T-helper 17 cell (primary cell): ENCODE results near the gene SPANXN4. TPM values are rescaled to one million over a fixed set of nuclear protein-coding genes. Genes with fewer than 3 reads are reported as not detected.

ENCODE experiments used
- ATAC-seq: fragments of 150-1000 bp; cut with Tn5 transposase; 2 replicates; pipeline ENCODE4 v1.10.0; 2021; ENCODE audit warnings: mild to moderate bottlenecking, moderate library complexity
- DNase-seq, 3 donors: peaks; one replicate each; pipeline versions ENCODE4 v3.0.0 to v3.0.0-alpha.2; 2020 to 2021
- H3K9me3 ChIP-seq: one replicate; pipeline ENCODE4 v1.7.0; 2013; ENCODE audit warnings: low read length, mild to moderate bottlenecking; ENCODE audit not compliant: control insufficient read depth, poor library complexity, severe bottlenecking
- H3K27ac Mint-ChIP-seq: one replicate; pipeline ENCODE4 v1.8.0; 2022; ENCODE audit warnings: mild to moderate bottlenecking, moderate library complexity, mixed read lengths
- H3K27me3 Mint-ChIP-seq: one replicate; pipeline ENCODE4 v1.8.0; 2022; ENCODE audit warnings: mixed read lengths
- H3K36me3 Mint-ChIP-seq: one replicate; pipeline ENCODE4 v1.8.0; 2022; ENCODE audit warnings: low read depth, mixed read lengths
- H3K4me1 Mint-ChIP-seq: one replicate; pipeline ENCODE4 v1.8.0; 2022; ENCODE audit warnings: mild to moderate bottlenecking, mixed read lengths
- H3K4me3 Mint-ChIP-seq: one replicate; pipeline ENCODE4 v1.8.0; 2022; ENCODE audit warnings: mild to moderate bottlenecking, moderate library complexity, mixed read lengths
- total RNA-seq, 4 donors: library from RNA in 2 of 4; stranded (reverse) in 2 of 4; gene quantifications; one replicate each; pipeline ENCODE4 v1.2.3 and lab custom pipeline; 2022 to 2026

SPANXN4 gene
- total RNA-seq (not detected), total RNA-seq (lab: John Stamatoyannopoulos, UW) (0 reads per million in 2 donors)

- ATAC-seq (no peak), DNase-seq (no peak)
- no peaks in the 10 kb centered on the region for H3K9me3 ChIP-seq
- no peaks in the 10 kb centered on the region for H3K4me1 Mint-ChIP-seq
- H3K4me3 Mint-ChIP-seq: no peak within 1 kb of the TSS
- H3K27me3 Mint-ChIP-seq: no peaks in the 10 kb centered on the region
- no peaks in the 10 kb centered on the region for H3K36me3 Mint-ChIP-seq
- H3K27ac Mint-ChIP-seq: no peak within 1 kb of the TSS
Measured at GRCh38 chrX:143025628-143026027, at the start of gene SPANXN4. Gene SPANXN4 (plus strand): TSS chrX:143025928. CDS start chrX:143026015, 87 bp downstream.

GRCh38 chrX:142977128-142977914, 48.4 kb upstream of the SPANXN4 start:
- Mint-ChIP-seq H3K27me3 (no peaks in the 10 kb centered on the region), H3K4me1 (no peaks in the 10 kb centered on the region), H3K27ac (no peak overlapping the region), H3K36me3 (no peaks in the 10 kb centered on the region), H3K4me3 (no peak overlapping the region)
- no peak for ATAC-seq
- no peak for DNase-seq
- H3K9me3 ChIP-seq: no peaks in the 10 kb centered on the region

- no peak for DNase-seq
- Mint-ChIP-seq H3K36me3 (no peaks in the 10 kb centered on the region), H3K27me3 (no peaks in the 10 kb centered on the region), H3K4me1 (no peaks in the 10 kb centered on the region), H3K4me3 (no peak overlapping the region), H3K27ac (no peak overlapping the region)
- H3K9me3 ChIP-seq: no peaks in the 10 kb centered on the region
- no peak for ATAC-seq
Measured at GRCh38 chrX:142978130-142978684, 47.5 kb upstream of the SPANXN4 start.

- Mint-ChIP-seq H3K27ac (no peak overlapping the region), H3K27me3 (no peaks in the 10 kb centered on the region), H3K4me3 (no peak overlapping the region), H3K36me3 (peaks cover 2% of the 10 kb centered on the region), H3K4me1 (no peaks in the 10 kb centered on the region)
- ATAC-seq (no peak), DNase-seq (no peak)
- H3K9me3 ChIP-seq: peaks cover 2% of the 10 kb centered on the region
Measured at GRCh38 chrX:142982679-142983078, 43.0 kb upstream of the SPANXN4 start.

- Mint-ChIP-seq H3K36me3 (no peaks in the 10 kb centered on the region), H3K4me1 (no peaks in the 10 kb centered on the region), H3K27me3 (no peaks in the 10 kb centered on the region), H3K27ac (no peak overlapping the region), H3K4me3 (no peak overlapping the region)
- ATAC-seq: no peak
- no peaks in the 10 kb centered on the region for H3K9me3 ChIP-seq
- no peak for DNase-seq
Measured at GRCh38 chrX:142994988-142995387, 30.7 kb upstream of the SPANXN4 start.

- H3K36me3 Mint-ChIP-seq: no peaks in the 10 kb centered on the region
- no peak for DNase-seq
Measured at GRCh38 chrX:142998447-142999198, 27.1 kb upstream of the SPANXN4 start.

GRCh38 chrX:142999199-142999701, 26.5 kb upstream of the SPANXN4 start:
- DNase-seq (no peak), ATAC-seq (no peak)
- H3K27ac Mint-ChIP-seq: no peak overlapping the region
- no peak overlapping the region for H3K4me3 Mint-ChIP-seq
- H3K36me3 Mint-ChIP-seq: no peaks in the 10 kb centered on the region
- no peaks in the 10 kb centered on the region for H3K27me3 Mint-ChIP-seq
- H3K4me1 Mint-ChIP-seq: no peaks in the 10 kb centered on the region
- H3K9me3 ChIP-seq: no peaks in the 10 kb centered on the region

More at GRCh38 chrX:142998447-142999198, 27.1 kb upstream of the SPANXN4 start:
- Mint-ChIP-seq H3K4me3 (no peak overlapping the region), H3K4me1 (no peaks in the 10 kb centered on the region), H3K27me3 (no peaks in the 10 kb centered on the region), H3K27ac (no peak overlapping the region)
- no peak for ATAC-seq
- no peaks in the 10 kb centered on the region for H3K9me3 ChIP-seq

GRCh38 chrX:143002206-143002605, 23.5 kb upstream of the SPANXN4 start:
- DNase-seq: no peak
- no peaks in the 10 kb centered on the region for H3K27me3 Mint-ChIP-seq
- no peak overlapping the region for H3K27ac Mint-ChIP-seq
- no peak for ATAC-seq
- no peaks in the 10 kb centered on the region for H3K4me1 Mint-ChIP-seq
- H3K9me3 ChIP-seq: no peaks in the 10 kb centered on the region
- no peak overlapping the region for H3K4me3 Mint-ChIP-seq
- no peaks in the 10 kb centered on the region for H3K36me3 Mint-ChIP-seq

- no peaks in the 10 kb centered on the region for H3K27me3 Mint-ChIP-seq
Measured at GRCh38 chrX:143017272-143017671, 8.5 kb upstream of the SPANXN4 start.

GRCh38 chrX:143027275-143027674, 1.5 kb downstream of the SPANXN4 start:
- no peak overlapping the region for H3K4me3 Mint-ChIP-seq
- H3K36me3 Mint-ChIP-seq: no peaks in the 10 kb centered on the region
- no peak for ATAC-seq

More at GRCh38 chrX:143017272-143017671, 8.5 kb upstream of the SPANXN4 start:
- H3K9me3 ChIP-seq: no peaks in the 10 kb centered on the region
- ATAC-seq (no peak), DNase-seq (no peak)
- H3K36me3 Mint-ChIP-seq: no peaks in the 10 kb centered on the region
- no peak overlapping the region for H3K27ac Mint-ChIP-seq
- H3K4me1 Mint-ChIP-seq: no peaks in the 10 kb centered on the region
- no peak overlapping the region for H3K4me3 Mint-ChIP-seq

GRCh38 chrX:143047511-143047910, 21.8 kb downstream of the SPANXN4 start:
- H3K4me3 Mint-ChIP-seq: no peak overlapping the region
- H3K27me3 Mint-ChIP-seq: no peaks in the 10 kb centered on the region
- H3K27ac Mint-ChIP-seq: no peak overlapping the region
- ATAC-seq: no peak
- no peak for DNase-seq
- H3K9me3 ChIP-seq: no peaks in the 10 kb centered on the region
- H3K36me3 Mint-ChIP-seq: no peaks in the 10 kb centered on the region
- no peaks in the 10 kb centered on the region for H3K4me1 Mint-ChIP-seq

More at GRCh38 chrX:143027275-143027674, 1.5 kb downstream of the SPANXN4 start:
- DNase-seq: no peak
- Mint-ChIP-seq H3K27me3 (no peaks in the 10 kb centered on the region), H3K27ac (no peak overlapping the region), H3K4me1 (no peaks in the 10 kb centered on the region)
- H3K9me3 ChIP-seq: no peaks in the 10 kb centered on the region

GRCh38 chrX:143058120-143058519, 32.4 kb downstream of the SPANXN4 start:
- no peaks in the 10 kb centered on the region for H3K4me1 Mint-ChIP-seq
- no peaks in the 10 kb centered on the region for H3K9me3 ChIP-seq
- no peak for ATAC-seq
- no peak for DNase-seq
- H3K27ac Mint-ChIP-seq: no peak overlapping the region
- no peaks in the 10 kb centered on the region for H3K36me3 Mint-ChIP-seq
- H3K4me3 Mint-ChIP-seq: no peak overlapping the region
- H3K27me3 Mint-ChIP-seq: no peaks in the 10 kb centered on the region

GRCh38 chrX:143081231-143081630, 55.5 kb downstream of the SPANXN4 start:
- H3K27ac Mint-ChIP-seq: no peak overlapping the region
- no peaks in the 10 kb centered on the region for H3K9me3 ChIP-seq
- no peaks in the 10 kb centered on the region for H3K36me3 Mint-ChIP-seq
- ATAC-seq: no peak
- no peak for DNase-seq
- H3K27me3 Mint-ChIP-seq: no peaks in the 10 kb centered on the region
- no peaks in the 10 kb centered on the region for H3K4me1 Mint-ChIP-seq
- H3K4me3 Mint-ChIP-seq: no peak overlapping the region
